Activated CD4-positive, CD25-positive, alpha-beta regulatory T cell treated with anti-CD3 and anti-CD28 coated beads, Interleukin-2, amount 50 U/mL, for 16 hours (primary cell): Measurements from ENCODE around the gene ACSL6.

ENCODE experiments used
- DNase-seq: peaks from one replicate; pipeline ENCODE4 v3.0.0-alpha.2; 2020; ENCODE audit warnings: low read depth, low spot score

ACSL6 gene

GRCh38 chr5:131999441-132000240, 11.8 kb downstream of the ACSL6 start:
- DNase-seq = no peak

GRCh38 chr5:131999041-131999440, 12.4 kb downstream of the ACSL6 start:
- no peak for DNase-seq

GRCh38 chr5:131998431-131999040, 12.9 kb downstream of the ACSL6 start:
- no peak for DNase-seq

GRCh38 chr5:131997727-131998117, 13.7 kb downstream of the ACSL6 start:
- DNase-seq = no peak

GRCh38 chr5:131997026-131997726, 14.3 kb downstream of the ACSL6 start:
- no peak for DNase-seq

GRCh38 chr5:131996210-131997025, 15.0 kb downstream of the ACSL6 start:
- no peak for DNase-seq

- DNase-seq = no peak
These were observed 16.8 kb downstream of the ACSL6 start for GRCh38 chr5:131994533-131995226.

GRCh38 chr5:131994090-131994489, 17.4 kb downstream of the ACSL6 start:
- no peak for DNase-seq

GRCh38 chr5:131993676-131994075, 17.8 kb downstream of the ACSL6 start:
- DNase-seq = no peak

GRCh38 chr5:131992370-131992769, 19.1 kb downstream of the ACSL6 start:
- DNase-seq = no peak

GRCh38 chr5:131991593-131992324, 19.7 kb downstream of the ACSL6 start:
- no peak for DNase-seq

GRCh38 chr5:131990716-131991115, 20.7 kb downstream of the ACSL6 start:
- DNase-seq = no peak

- no peak for DNase-seq
These were observed 22.9 kb downstream of the ACSL6 start for GRCh38 chr5:131988601-131989000.

GRCh38 chr5:131987251-131987650, 24.2 kb downstream of the ACSL6 start:
- no peak for DNase-seq

- DNase-seq = no peak
These were observed 25.1 kb downstream of the ACSL6 start for GRCh38 chr5:131986161-131986912.

- no peak for DNase-seq
These were observed 26.3 kb downstream of the ACSL6 start for GRCh38 chr5:131984956-131985665.

GRCh38 chr5:131983244-131983771, 28.1 kb downstream of the ACSL6 start:
- DNase-seq = no peak

GRCh38 chr5:131981516-131981915, 29.9 kb downstream of the ACSL6 start:
- no peak for DNase-seq

- no peak for DNase-seq
These were observed 30.8 kb downstream of the ACSL6 start for GRCh38 chr5:131980696-131981095.
